Gastrocnemius medialis (tissue), 4 donors: ENCODE results near the gene USP9Y. TPM values are rescaled to one million over a fixed set of nuclear protein-coding genes. Genes with fewer than 3 reads are reported as not detected.
"Not testable (repeated sequence)": the region's sequence is repeated elsewhere in the genome, so short reads cannot be mapped to it uniquely, and the experiment has no call there.

Experiments used
- ATAC-seq, 2 donors: fragments of 150-250 bp; one replicate each; pipeline ENCODE4 v1.9.1; 2016
- DNase-seq, 2 donors: peaks; one replicate each; pipeline ENCODE4 v3.0.0-alpha.2; 2019
- H3K27ac ChIP-seq, 4 donors: fragments of 200-600 bp; sonication (generic); 1 replicate in 1 of 4; 2 replicates in 3 of 4; pipeline ENCODE4 v1.5.1; 2016 to 2018; ENCODE audit warnings: mild to moderate bottlenecking in 2 of 4, moderate library complexity in 1 of 4
- H3K27me3 ChIP-seq, 3 donors: fragments of 200-600 bp; sonication (generic) in 2 of 3; 1 replicate in 1 of 3; 2 replicates in 2 of 3; pipeline versions ENCODE4 v1.5.1 to v1.6.0; 2016 to 2019; ENCODE audit warnings: mild to moderate bottlenecking in 1 of 3, moderate library complexity in 1 of 3
- H3K36me3 ChIP-seq, 2 donors: fragments of 200-600 bp; sonication (generic) in 1 of 2; one replicate each; pipeline ENCODE4 v1.5.1; 2017 to 2018
- H3K4me1 ChIP-seq, 2 donors: fragments of 200-600 bp; sonication (generic) in 1 of 2; one replicate each; pipeline ENCODE4 v1.5.1; 2016 to 2017; ENCODE audit warnings: mild to moderate bottlenecking in 2 of 2
- H3K4me3 ChIP-seq, 4 donors: fragments of 200-600 bp; sonication (generic) in 3 of 4; 1 replicate in 1 of 4; 2 replicates in 3 of 4; pipeline ENCODE4 v1.5.1; 2016 to 2019; ENCODE audit warnings: mild to moderate bottlenecking in 2 of 4
- H3K9me3 ChIP-seq, 3 donors: fragments of 200-600 bp; sonication (generic) in 2 of 3; 1 replicate in 1 of 3; 2 replicates in 2 of 3; pipeline ENCODE4 v1.5.1; 2016 to 2019
- CTCF ChIP-seq, 5 experiments: fragments of 450-650 bp in 3 of 5; fragments of 200-600 bp in 2 of 5; sonication (generic) in 2 of 5; IDR thresholded peaks in 4 of 5; conservative IDR thresholded peaks in 1 of 5; 1 replicate in 4 of 5; 2 replicates in 1 of 5; pipeline ENCODE4 v1.5.1; 2016 to 2019; ENCODE audit warnings: antibody characterized with exemption in 5 of 5, mild to moderate bottlenecking in 3 of 5, moderate library complexity in 3 of 5
- POLR2A ChIP-seq, 2 donors: fragments of 450-650 bp; IDR thresholded peaks; one replicate each; pipeline ENCODE4 v1.6.1; 2017; ENCODE audit warnings: antibody characterized with exemption in 2 of 2, mild to moderate bottlenecking in 2 of 2, moderate library complexity in 2 of 2
- in situ Hi-C, 4 donors: fragments of 200-750 bp; cut with MboI; loops; one replicate each; pipeline versions ENCODE4 v1.15.0 to v1.8.0; 2017; ENCODE audit warnings: low sequenced_read_pairs in 4 of 4
- intact Hi-C: fragments of 100-400 bp; cut with DNase I; formaldehyde crosslinking; loops from one replicate; pipeline ENCODE4 v1.15.1; 2023; ENCODE audit warnings: low total_unique reads
- total RNA-seq, 4 donors: library from RNA; depleted of rRNA; stranded (reverse); fragments of >200 nt; gene quantifications; one replicate each; pipeline versions ENCODE4 v1.1.0 to v1.2.3, GENCODE V29; 2016

USP9Y gene
- 10 to 100 TPM in 1 of 4 donors, 1 to 10 TPM in 1, not detected in 2; 6.7 to 14.3 TPM for total RNA-seq

- intact Hi-C loops, result no loop called here
- H3K4me3 ChIP-seq, result no peak within 1 kb of the TSS
- DNase-seq (no peak), ATAC-seq (no peak)
- H3K36me3 ChIP-seq, result no peaks in the 10 kb centered on the region
- H3K27me3 ChIP-seq, result no peaks in the 10 kb centered on the region
- TF ChIP-seq POLR2A (IDR thresholded peaks at IDR 0.05), result no peak
- no peak for TF ChIP-seq CTCF (IDR thresholded peaks at IDR 0.05 in 4 of 5, conservative IDR thresholded peaks at IDR 0.05 in 1 of 5)
- H3K4me1 ChIP-seq, result no peaks in the 10 kb centered on the region
- no peaks in the 10 kb centered on the region for H3K9me3 ChIP-seq
- no peak within 1 kb of the TSS for H3K27ac ChIP-seq
- in situ Hi-C loops, result no loop called here
These were observed at the start of gene USP9Y for GRCh38 chrY:12701181-12701695. Gene USP9Y (plus strand): TSS chrY:12701231. CDS start chrY:12709448, 8,217 bp downstream.

GRCh38 chrY:12651621-12652036, 49.4 kb upstream of the USP9Y start:
- H3K36me3 ChIP-seq, result no peaks in the 10 kb centered on the region
- no peak overlapping the region for H3K4me3 ChIP-seq
- H3K4me1 ChIP-seq, result no peaks in the 10 kb centered on the region
- intact Hi-C loops, result no loop called here
- DNase-seq (peak in 1 of 2 donors; percentile 33), ATAC-seq (peak; percentile 39 to 73)
- no peak for TF ChIP-seq POLR2A (IDR thresholded peaks at IDR 0.05)
- no peak for TF ChIP-seq CTCF (IDR thresholded peaks at IDR 0.05 in 4 of 5, conservative IDR thresholded peaks at IDR 0.05 in 1 of 5)
- no peaks in the 10 kb centered on the region for H3K27me3 ChIP-seq
- no peaks in the 10 kb centered on the region for H3K9me3 ChIP-seq
- H3K27ac ChIP-seq, result no peak overlapping the region
- in situ Hi-C loops, result no loop called here

GRCh38 chrY:12661745-12662681, 39.0 kb upstream of the USP9Y start:
- Histone ChIP-seq H3K36me3 (no peaks in the 10 kb centered on the region), H3K4me3 (peak overlapping the region in 2 of 4 donors; percentile 65 to 77), H3K9me3 (no peaks in the 10 kb centered on the region), H3K4me1 (no peaks in the 10 kb centered on the region), H3K27me3 (no peaks in the 10 kb centered on the region), H3K27ac (peak overlapping the region in 2 of 4 donors; percentile 84 to 85)
- DNase-seq (peak; percentile 37 to 58), ATAC-seq (peak; percentile 63 to 67)
- intact Hi-C loops (no loop called here), in situ Hi-C loops (no loop called here)
- TF ChIP-seq POLR2A (IDR thresholded peaks at IDR 0.05), result no peak
- no peak for TF ChIP-seq CTCF (IDR thresholded peaks at IDR 0.05 in 4 of 5, conservative IDR thresholded peaks at IDR 0.05 in 1 of 5)

- Histone ChIP-seq H3K36me3 (no peaks in the 10 kb centered on the region), H3K4me3 (peak overlapping the region in 2 of 4 donors; percentile 65 to 77), H3K9me3 (no peaks in the 10 kb centered on the region), H3K27ac (peak overlapping the region in 2 of 4 donors; percentile 84 to 85), H3K4me1 (no peaks in the 10 kb centered on the region), H3K27me3 (no peaks in the 10 kb centered on the region)
- in situ Hi-C loops, result no loop called here
- intact Hi-C loops, result no loop called here
- DNase-seq, result peak; percentile 6 to 34
- no peak for TF ChIP-seq CTCF (IDR thresholded peaks at IDR 0.05 in 4 of 5, conservative IDR thresholded peaks at IDR 0.05 in 1 of 5)
- no peak for TF ChIP-seq POLR2A (IDR thresholded peaks at IDR 0.05)
- peak; percentile 72 to 76 for ATAC-seq
These were observed 38.1 kb upstream of the USP9Y start for GRCh38 chrY:12662745-12663591.

- DNase-seq, ATAC-seq, H3K36me3 ChIP-seq, in situ Hi-C loops, H3K9me3 ChIP-seq, H3K27me3 ChIP-seq, intact Hi-C loops, H3K4me3 ChIP-seq, H3K4me1 ChIP-seq: not testable (repeated sequence)
- H3K27ac ChIP-seq, result peak overlapping the region in 1 of 4 donors; percentile 84
These were observed 37.2 kb upstream of the USP9Y start for GRCh38 chrY:12663845-12664244.
